GM19025 (cell line): ENCODE measurements around the gene PPIB.

ENCODE experiments used
- ATAC-seq: cut with Tn5 transposase; IDR thresholded peaks from one replicate; pipeline ENCODE4 v1.9.1; 2021; ENCODE audit warnings: mild to moderate bottlenecking, low read depth, moderate library complexity; ENCODE audit not compliant: unreplicated experiment

PPIB gene

DNA sequence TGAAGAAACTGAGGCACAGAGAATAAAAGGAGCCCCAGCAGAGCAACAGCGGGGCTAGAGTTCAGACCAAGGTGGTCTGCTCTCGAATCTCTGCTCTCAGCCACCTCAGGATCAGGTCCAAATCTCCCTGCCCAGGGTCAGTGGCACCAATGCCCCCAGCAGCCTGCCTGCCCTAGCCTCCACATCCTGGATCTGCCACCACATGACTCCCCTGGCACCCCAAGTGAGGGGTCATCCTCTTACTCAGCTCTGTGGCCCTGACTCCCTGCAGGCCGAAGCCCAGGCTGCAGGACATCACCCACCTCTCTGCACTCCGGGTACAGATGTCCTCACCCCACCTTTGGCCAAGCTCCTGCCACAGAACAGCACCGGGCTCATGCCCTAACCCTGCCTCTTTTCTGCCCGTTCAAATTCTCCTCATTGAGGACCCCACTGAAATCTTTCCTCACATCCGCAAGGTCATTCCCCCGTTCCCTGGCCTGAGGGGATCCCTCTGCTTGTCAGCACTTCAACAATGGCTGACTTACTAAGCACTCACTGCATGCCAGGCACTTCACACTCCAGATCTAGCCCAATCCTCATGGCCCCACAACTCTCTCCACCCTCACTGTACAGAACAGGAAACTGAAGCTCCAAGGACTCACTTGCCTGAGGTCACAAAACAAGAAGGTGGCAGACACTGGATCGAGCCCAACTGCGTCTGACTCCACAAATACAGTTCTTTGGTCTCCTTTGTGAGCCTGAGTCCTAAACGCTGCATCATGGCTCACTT is 4.3 kb downstream of the PPIB start:
- ATAC-seq = no peak

DNA sequence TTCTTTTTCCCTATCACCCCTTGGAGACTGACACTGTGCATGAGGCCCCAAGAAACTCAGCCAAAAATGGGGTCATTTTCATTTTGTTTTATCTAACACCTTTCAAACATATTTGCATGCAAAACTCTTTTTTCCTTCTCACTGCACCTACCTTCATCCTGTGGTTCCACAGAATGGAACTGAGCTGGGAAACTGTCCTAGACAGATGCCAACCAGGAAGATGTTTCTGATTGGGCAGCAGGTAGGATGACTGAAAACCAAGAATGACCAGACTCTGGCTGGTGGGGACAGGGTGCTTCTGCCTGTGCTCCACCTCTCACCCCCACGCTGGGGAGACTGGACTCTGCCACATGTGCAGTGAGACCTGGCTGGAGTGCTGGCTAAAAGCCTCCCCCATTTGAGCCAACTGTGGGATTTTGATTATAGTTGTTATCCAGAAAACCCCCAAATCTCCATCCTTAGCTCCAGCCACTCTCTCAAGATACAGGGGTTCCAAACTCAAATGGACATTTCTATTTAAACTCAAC is 5.2 kb downstream of the PPIB start:
- no peak for ATAC-seq

DNA sequence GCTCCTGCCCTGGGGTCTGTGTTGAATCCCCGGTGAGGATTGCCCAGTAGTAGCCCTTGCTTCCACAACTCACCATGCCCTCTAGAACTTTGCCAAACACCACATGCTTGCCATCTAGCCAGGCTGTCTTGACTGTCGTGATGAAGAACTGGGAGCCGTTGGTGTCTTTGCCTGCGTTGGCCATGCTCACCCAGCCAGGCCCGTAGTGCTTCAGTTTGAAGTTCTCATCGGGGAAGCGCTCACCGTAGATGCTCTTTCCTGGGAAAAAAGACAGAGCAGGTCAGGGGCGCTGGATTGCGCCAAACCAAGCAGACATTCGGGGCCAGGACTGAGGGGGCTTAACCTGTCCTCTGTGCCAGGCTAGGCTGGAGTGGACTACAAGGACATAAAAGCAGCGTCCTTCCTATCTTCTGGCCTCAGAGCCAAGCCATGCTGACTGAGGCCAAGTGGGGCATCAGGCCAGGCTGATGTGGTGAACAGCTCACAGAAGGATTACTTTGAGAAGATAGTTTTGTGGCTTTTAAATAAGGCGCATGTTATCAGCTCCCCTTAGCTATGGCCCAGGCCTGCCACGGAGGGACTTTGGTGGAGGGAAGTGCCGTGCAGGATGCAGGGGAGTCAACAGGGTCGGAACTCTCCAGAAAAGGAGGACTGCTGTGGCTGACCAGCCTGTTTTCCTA is 6.0 kb downstream of the PPIB start:
- ATAC-seq = no peak

DNA sequence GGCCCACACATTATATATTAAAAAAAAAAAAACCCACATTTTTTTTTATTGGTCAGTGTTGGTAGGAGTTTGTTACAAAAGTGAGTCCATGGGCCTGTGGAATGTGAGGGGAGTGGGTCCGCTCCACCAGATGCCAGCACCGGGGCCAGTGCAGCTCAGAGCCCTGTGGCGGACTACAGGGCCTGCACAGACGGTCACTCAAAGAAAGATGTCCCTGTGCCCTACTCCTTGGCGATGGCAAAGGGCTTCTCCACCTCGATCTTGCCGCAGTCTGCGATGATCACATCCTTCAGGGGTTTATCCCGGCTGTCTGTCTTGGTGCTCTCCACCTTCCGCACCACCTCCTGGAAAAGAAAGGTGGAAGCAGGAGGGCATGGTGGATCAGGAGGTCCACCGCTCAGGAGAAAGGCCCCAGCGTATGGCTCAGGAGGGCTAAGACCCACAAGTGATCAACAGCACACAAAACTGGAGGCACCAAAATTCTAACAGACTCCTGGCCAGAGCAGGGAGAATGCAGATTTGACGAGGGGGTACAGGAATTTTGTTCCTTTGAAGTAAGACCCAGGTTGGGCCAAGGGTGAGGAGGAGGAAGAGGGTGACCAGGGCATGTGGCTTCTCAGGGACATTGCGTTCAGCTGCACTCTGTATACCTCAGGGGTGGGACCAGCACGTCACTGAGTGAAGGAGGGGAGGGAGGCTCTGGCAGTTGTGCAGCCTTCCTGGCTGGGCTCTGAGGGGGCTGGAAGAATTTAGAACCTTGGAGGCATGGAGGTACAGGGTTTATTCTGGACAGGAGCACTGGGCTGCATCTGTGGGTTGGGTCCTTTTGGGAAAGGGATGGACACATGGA is 6.8 kb downstream of the PPIB start:
- ATAC-seq = no peak

DNA sequence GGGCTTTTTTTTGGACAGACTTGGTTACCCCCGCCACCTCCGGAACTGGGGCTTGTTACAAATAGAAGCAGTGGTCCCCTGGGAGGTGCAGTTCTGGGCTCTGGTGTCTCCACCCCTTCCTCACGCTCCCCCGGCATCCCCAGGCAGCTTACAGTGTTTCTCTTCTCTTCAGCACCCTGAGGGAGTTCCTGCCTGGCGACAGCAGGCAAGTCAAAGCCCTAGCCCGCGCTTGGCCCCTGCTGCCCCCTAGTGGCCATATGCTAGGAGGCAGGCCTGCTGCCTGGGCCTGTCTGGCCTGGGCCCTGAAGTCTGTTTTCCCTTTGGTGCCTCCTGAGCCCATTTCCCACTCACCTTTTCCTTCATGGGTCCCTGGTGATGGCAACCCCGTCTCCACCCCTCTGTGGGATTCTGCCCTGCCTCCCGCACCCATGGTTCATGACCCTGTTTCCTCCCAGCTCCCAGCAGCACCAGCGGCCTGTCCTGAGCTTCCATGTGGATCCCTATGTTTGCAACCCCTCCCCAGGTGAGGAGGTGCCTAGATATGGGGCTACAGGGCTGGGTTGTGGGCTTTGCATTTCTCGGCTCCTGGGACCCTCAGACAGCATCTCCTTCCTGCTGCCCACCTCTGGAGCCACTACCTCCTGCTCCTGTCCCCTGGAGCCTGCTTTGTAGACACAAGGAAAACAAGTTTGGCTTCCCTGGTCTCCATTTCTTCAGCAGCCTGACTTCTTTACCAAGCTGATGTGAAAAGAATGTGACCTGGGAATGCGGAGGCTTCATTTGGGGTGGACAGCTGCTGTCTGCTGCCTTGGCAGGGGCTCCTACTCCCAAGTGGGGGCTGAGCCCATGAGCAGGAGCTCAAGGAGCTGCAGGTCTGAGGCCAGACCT is 9.1 kb downstream of the PPIB start:
- ATAC-seq = peak; percentile 47

DNA sequence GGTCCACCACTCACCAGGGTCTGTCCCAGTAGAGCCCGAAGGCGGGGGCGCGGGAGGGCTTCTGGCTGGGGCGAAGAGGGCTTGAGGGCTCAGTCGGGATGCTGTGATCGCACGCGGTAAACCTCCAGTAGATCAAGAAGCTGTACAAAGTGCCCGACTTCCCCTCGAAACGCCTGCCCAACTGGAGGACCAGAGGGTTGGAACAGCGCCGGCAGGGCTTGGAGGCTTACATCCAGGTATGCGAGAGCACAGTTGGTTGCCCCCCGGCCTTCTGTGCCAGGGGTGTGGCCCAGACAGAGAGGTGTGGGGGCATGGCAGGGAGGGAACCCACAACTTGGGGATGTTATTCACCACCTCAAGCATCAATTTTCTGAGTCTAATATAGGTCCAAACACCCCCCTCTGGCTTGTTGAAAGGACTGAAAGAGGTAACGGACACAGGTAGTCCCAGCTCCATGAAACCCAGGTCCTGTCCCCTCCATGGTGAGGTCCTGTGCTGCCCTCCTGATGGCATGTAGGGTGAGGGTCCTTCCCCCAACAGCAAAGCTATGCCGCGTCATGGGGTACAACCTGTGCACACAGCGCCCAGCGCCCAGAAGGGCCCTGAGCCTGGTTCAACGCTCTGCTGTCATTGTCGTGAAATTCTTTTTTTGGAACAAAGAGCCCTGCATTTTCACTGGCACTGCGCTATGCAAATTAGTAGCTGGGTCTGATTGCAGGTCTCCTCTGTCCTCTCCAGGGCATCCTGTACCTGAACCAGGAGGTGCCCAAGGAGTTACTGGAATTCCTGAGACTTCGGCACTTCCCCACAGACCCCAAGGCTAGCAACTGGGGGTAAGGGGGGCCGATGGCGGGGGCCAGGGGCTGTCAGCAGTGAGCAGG is 10.1 kb downstream of the PPIB start:
- no peak for ATAC-seq

DNA sequence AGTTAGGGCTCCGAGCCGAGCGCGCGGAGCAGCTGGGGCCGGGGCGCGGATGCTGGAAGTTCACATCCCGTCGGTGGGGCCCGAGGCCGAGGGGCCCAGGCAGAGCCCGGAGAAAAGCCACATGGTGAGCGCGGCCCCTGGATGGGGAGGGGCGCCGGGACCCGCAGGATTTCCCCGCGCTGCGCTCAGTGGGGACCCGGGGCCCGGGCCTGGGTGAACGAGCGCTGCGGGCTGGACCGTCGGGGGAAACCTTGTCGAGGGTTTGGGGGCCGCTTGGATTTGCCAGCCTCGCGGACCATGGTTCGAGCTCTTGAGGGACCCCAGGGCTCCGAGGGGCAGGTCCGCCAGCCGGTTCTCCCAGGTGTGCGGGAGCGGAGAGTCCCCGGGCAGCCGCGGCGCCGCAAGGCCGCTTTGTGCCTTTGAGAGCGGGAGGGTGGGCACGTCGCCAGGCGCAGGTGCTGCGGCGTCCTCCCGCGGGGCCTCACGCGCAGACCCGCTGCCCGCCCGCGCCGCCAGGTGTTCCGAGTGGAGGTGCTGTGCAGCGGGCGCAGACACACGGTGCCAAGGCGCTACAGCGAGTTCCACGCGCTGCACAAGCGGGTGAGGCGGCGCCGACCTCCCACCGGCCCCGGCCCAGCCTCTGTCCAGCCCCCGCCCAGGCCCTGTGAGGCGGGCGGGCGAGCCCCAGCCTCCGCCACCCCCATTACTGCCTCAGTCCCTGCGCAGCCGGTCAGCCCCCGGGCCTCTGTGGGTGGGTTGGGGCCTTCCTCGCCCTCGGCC is 10.9 kb downstream of the PPIB start, which contains the start of gene SNX22:
Gene SNX22, plus strand, starts transcription at position 5 of the 780 bp plus-strand sequence. Its CDS starts 45 bp downstream, at position 50.
- ATAC-seq = peak; percentile 9

DNA sequence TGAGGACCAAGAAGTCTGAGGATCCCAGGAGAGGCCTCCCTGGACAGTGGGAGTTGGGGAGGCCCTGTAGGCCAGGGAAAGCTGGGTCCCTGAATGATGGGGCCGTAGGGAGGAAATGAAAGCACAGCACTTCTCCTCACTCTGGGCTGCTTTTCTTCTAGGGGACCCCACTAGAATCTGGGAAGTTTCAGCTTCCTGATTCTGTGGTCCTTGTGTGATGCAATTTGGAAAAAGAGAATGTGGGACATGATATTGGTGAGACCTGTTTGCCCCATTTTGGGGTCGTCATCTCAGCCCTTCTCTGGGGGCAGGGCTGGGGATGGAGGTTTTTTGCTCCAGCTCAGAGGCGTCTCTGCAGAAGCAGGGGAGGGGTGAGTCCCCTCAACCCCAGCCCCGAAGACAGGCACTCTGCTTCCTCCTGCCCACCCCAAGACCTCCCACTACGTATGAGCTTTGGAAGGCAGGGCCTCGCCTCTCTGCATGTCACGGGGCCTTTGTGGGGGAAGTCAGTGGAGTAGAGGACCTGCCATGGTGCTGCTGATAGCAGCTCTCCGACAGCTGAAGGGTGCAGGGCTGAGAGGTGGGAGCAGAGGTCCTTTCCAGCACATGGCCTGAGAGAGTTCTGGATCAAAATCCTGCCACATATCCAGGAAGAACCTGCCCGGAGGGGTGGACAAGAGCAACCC is 12.8 kb downstream of the PPIB start:
- no peak for ATAC-seq

DNA sequence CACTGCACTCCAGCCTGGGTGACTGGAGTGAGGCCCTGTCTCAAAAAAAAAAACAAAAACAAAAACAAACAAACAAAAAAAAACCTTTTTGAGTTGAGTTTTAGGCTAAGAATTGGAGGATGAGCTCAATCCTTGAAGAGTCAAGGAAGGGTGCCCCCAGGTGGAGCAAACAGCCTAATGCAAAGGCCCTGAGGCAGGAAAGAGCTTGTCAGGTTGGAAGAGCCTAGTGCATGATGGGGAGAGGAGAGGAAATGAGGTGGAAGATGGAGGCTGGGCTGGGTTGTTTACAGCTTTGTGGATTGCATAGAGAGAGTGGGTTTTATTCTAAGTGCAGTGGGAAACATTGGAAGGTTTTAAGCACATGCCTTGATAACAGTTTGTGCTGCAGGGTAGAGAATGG is 13.4 kb downstream of the PPIB start:
- ATAC-seq = no peak

DNA sequence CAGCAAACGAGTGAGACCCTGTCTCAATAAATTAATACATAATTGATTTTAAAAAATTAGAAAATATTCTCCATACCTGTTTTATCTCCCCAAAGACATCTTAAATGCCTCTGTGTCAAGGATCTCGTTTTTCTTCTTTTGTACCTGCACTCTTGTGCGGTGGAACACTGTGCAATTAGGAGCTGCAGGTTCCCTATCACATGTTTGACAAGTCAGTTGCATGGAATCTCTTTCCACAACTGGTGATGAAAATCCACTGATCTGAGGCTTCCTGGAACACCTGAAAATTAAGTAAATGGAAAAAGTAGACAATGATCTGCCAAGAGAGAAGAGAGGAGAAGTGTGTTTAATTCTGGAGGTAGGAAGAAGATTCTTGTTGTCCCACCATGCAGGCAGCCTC is 14.2 kb downstream of the PPIB start:
- ATAC-seq = no peak

DNA sequence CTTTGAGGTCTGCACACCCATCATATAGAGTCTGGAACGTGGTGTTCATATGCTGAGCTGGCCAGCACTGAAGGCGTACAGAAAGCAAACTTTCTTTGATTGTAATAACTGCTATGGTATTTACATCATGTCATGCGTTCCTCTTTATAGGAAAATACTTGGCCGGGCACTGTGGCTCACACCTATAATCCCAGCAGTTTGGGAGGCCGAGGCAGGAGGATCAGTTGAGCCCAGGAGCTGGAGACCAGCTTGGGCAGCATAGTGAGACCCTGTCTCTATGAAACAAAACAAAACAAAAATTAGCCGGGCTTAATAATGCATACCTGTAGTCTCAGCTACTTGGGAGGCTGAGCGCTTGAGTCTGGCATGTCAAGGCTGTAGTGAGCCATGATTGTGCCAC is 14.7 kb downstream of the PPIB start:
- no peak for ATAC-seq

DNA sequence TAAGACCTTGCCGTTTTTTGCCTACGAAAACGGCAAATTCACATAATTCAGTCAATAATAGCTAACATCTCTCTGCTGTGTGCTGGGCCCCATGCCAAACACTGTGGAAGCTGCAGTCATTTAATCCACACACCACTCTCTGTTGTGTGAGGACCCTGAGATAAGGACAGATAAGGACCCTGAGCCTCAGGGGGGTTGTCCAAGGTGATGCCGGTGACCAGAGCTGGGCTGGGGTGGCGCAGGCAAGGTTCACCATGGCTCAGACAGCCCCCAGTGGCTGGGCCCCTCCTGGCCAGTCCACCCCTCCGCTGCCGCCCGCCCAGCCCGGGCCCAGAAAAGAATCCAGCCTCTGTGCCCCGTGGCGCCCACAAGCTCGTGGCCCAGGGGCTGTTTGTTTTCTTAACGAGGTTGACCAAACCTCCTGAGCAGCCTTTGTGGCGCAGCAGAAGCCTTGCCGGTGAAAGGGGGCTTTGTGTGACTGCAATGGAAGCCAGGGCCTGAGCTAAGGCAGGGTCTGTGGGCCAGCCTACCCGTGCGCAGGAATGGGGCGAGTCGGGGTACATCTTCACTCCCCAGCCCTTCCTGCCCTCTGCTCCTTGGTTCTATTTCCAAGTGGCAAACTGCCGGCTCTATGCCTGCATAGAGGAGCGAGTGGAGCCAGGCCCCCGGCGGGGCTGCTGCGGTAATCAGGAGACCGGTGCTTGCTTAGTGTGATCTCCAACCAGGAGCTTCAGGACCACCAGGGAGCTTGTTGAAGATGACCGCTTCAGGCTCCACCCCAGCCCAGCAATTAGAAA is 15.7 kb downstream of the PPIB start:
- no peak for ATAC-seq

DNA sequence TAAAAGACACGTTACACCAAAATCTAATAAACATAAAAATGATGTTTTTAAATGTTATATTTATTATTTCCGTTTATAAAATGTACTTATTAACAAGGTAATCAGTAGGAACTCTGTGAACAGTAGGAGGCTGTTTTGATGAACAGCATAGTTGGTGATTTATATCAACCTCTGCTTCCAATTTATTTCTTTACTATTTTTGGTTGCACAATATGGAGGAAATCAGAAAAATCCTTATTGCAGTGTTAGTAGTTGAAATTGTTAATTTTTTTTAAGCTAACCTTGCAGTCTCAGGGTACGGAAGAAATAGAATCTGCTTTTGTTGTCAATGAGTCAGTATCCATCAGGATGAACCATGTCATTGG is 16.3 kb downstream of the PPIB start:
- ATAC-seq = no peak

DNA sequence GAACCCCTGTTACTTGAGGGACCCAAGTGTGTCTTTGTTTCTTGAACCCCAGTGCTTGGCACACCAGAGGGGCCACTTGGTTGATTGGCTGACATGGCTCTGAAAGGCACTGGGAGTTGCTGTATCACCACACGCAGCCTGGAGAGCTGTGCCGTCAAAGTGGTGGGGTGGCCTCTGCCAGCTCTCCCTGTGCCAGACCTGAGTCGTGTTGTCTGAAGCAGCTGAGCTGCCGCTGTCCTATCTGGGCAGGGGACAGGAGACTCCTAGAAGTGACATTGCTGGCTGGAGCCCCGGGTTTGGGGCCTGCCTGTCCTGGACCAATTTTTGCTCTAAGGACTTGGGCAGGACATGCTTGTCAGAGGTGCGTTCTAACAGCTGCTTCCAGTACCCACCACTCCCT is 16.8 kb downstream of the PPIB start:
- no peak for ATAC-seq

DNA sequence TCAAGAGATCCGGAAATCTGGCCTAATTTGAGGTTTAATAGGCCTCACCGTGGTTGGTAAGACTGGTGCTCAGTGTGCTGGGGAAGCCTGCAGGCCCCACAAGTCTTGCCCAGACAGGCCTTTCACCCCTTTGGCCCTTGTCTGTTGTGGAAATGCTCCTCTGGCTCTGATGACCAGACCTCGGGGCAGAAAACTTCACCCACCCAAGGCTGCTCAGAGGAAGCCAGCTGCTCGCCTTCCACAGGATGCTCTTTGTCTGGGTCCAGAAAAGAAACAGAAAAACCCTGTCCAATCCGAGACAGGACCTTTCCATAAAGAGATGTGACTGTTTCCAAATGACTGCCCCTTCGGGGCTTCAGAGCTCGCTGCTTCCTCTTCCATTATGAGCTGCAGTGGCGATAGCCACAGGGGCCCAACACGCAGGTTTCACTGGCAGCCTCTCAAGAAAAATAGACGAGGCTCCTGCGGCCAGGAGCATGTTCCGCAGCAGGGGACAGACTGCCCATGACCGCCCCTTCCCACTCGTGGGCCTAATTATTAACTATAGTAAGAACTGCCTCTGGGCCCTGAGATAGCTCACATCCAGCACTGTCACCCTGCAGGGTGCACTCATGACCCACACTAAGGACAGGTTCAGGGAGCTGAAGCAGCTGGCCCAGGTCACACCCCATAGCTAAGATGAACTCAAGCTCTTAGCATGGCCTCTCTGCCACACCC is 18.1 kb downstream of the PPIB start:
- ATAC-seq = peak; percentile 64

DNA sequence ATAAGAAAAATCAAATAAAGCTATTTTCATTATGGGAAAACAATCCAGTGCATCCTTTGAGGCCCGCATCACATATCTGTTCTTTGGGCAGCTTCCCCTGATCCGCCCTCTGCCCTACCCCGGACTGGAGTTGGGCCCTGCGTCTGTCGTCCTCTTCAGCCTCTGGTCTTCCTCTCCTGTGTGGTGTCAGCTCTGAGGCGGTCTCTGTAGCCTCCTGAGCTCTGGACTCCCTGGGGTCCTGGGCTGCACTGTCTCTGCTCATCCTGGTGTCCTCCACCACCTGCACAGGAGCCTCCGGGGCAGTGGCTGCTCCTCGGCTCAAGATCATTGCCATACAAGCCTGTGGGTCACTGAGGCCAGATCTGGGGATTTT is 18.6 kb downstream of the PPIB start:
- no peak for ATAC-seq
